Nephron progenitor cell (in vitro differentiated cells): Measurements from ENCODE around the gene ATP13A3.

Experiments used
- DNase-seq: peaks from one replicate; pipeline ENCODE4 v3.0.0; 2021
- H3K27ac Mint-ChIP-seq: 2 replicates; pipeline ENCODE4 v1.8.0; 2021; ENCODE audit warnings: mild to moderate bottlenecking, moderate library complexity, mixed read lengths
- H3K27me3 Mint-ChIP-seq: 2 replicates; pipeline ENCODE4 v1.8.0; 2021; ENCODE audit warnings: mild to moderate bottlenecking, low read depth, mixed read lengths; ENCODE audit not compliant: poor library complexity
- H3K36me3 Mint-ChIP-seq: 2 replicates; pipeline ENCODE4 v1.8.0; 2021; ENCODE audit warnings: low read depth, mixed read lengths
- H3K4me1 Mint-ChIP-seq: 2 replicates; pipeline ENCODE4 v1.8.0; 2021; ENCODE audit warnings: mixed read lengths
- H3K4me3 Mint-ChIP-seq: 2 replicates; pipeline ENCODE4 v1.8.0; 2021; ENCODE audit warnings: mild to moderate bottlenecking, moderate library complexity, mixed read lengths
- H3K9me3 Mint-ChIP-seq: 2 replicates; pipeline ENCODE4 v1.8.0; 2021; ENCODE audit warnings: mild to moderate bottlenecking, moderate library complexity, mixed read lengths
- TF ChIP-seq, protein P1 (sequence below): fragments of 200-600 bp; sonication (generic); IDR thresholded peaks from 2 replicates; pipeline ENCODE4 v1.5.0; 2021; ENCODE audit warnings: antibody characterized with exemption

ATP13A3 gene

DNA sequence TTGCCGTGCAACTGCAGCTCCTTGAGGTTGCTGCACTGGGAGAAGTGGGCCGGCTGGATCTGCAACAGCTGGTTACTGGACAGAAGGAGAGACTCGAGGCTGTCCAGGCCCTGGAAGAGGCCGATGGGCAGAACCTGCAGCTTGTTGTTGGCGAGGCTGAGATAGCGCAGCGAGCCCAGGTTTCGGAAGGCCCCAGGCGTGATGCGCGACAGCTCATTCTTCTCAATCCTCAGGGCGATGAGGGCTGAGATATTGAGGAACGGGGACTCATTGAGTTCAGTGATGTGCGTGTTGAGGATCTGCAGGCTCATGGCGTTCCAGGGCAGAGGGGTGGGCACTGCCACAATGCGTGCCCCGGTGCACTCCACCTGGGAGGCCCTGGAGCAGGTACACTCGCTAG lies 126.2 kb downstream of the ATP13A3 start:
- no peaks in the 10 kb centered on the region for H3K36me3 Mint-ChIP-seq
- H3K4me1 Mint-ChIP-seq: peaks cover 23% of the 10 kb centered on the region
- H3K9me3 Mint-ChIP-seq: no peaks in the 10 kb centered on the region

DNA sequence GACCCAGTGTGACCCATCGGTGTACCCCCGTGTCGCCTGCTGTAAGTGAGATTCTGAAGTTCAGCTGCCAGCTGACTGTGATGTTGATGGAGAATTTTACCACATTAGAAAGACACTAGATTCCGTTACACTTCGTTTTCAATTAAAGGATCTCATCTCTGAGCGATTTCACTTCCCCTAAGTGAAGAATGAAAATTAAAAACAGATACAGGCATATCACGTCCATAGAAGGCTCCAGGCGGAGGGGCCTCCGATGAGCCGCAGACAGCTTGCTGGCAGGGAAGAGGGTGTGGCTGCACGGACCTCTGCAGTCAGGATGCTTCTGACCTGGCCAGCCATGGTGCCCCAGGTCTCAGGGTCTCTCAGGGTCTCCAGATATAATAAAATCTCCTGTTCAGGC lies 129.1 kb downstream of the ATP13A3 start:
- H3K36me3 Mint-ChIP-seq: no peaks in the 10 kb centered on the region
- DNase-seq: no peak
- TF ChIP-seq, protein P1, sequence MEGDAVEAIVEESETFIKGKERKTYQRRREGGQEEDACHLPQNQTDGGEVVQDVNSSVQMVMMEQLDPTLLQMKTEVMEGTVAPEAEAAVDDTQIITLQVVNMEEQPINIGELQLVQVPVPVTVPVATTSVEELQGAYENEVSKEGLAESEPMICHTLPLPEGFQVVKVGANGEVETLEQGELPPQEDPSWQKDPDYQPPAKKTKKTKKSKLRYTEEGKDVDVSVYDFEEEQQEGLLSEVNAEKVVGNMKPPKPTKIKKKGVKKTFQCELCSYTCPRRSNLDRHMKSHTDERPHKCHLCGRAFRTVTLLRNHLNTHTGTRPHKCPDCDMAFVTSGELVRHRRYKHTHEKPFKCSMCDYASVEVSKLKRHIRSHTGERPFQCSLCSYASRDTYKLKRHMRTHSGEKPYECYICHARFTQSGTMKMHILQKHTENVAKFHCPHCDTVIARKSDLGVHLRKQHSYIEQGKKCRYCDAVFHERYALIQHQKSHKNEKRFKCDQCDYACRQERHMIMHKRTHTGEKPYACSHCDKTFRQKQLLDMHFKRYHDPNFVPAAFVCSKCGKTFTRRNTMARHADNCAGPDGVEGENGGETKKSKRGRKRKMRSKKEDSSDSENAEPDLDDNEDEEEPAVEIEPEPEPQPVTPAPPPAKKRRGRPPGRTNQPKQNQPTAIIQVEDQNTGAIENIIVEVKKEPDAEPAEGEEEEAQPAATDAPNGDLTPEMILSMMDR: no peak
- no peak overlapping the region for H3K4me3 Mint-ChIP-seq
- no peaks in the 10 kb centered on the region for H3K9me3 Mint-ChIP-seq
- H3K4me1 Mint-ChIP-seq: no peaks in the 10 kb centered on the region
- H3K27me3 Mint-ChIP-seq: peaks cover 41% of the 10 kb centered on the region
- no peak overlapping the region for H3K27ac Mint-ChIP-seq

More for the DNA sequence above, 126.2 kb downstream of the ATP13A3 start:
- TF ChIP-seq, protein P1: no peak
- H3K27ac Mint-ChIP-seq: no peak overlapping the region
- DNase-seq: no peak
- no peak overlapping the region for H3K4me3 Mint-ChIP-seq
- peaks cover 42% of the 10 kb centered on the region for H3K27me3 Mint-ChIP-seq

DNA sequence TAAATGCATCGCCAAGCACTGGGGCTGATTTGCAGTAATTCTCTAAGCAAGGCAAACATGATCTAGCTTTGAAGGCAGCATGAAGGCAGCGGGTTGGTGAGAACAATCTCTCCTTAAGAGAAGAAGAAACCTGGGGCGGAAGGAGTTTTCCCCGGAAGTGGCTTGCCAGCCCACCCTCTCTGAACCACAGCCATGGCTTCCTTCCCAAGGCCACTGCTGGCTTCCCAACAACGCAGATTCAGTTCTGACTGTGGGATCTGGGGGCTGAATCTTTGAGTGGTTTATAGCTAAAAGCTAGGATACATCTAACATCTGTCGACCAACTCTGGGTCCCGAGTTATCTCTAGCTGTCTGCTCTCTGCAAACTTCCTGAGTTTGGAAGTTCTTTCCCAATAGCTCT lies 131.4 kb downstream of the ATP13A3 start:
- DNase-seq: no peak
- TF ChIP-seq, protein P1: no peak
- Mint-ChIP-seq H3K4me3 (no peak overlapping the region), H3K27me3 (peaks cover 33% of the 10 kb centered on the region), H3K27ac (no peak overlapping the region), H3K4me1 (peaks cover 7% of the 10 kb centered on the region), H3K36me3 (no peaks in the 10 kb centered on the region), H3K9me3 (no peaks in the 10 kb centered on the region)

DNA sequence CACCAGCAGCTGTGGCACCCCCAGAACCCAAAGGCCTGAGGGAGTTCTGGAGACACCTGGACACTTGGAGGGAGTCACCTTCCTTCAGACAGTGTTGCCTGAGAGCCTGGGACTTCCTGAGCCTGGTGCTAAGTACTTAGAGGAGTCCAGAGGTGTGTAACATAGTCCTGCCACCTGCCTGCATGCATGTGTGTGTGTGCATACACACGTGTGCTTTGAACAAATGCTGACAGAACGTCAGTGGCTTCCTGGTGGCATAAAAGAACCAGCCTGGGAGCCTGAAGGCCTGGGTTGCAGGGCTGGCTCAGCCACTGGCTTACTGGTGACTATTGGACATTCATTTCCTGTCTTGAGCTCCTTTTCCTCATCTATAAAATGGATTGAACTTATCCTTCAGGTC lies 132.5 kb downstream of the ATP13A3 start:
- Mint-ChIP-seq H3K27ac (no peak overlapping the region), H3K9me3 (no peaks in the 10 kb centered on the region), H3K4me1 (peaks cover 12% of the 10 kb centered on the region), H3K4me3 (no peak overlapping the region), H3K27me3 (peaks cover 23% of the 10 kb centered on the region), H3K36me3 (no peaks in the 10 kb centered on the region)
- DNase-seq: no peak
- TF ChIP-seq, protein P1: no peak
